Measurements from ENCODE around the gene BTN1A1.

BTN1A1 gene

DNA sequence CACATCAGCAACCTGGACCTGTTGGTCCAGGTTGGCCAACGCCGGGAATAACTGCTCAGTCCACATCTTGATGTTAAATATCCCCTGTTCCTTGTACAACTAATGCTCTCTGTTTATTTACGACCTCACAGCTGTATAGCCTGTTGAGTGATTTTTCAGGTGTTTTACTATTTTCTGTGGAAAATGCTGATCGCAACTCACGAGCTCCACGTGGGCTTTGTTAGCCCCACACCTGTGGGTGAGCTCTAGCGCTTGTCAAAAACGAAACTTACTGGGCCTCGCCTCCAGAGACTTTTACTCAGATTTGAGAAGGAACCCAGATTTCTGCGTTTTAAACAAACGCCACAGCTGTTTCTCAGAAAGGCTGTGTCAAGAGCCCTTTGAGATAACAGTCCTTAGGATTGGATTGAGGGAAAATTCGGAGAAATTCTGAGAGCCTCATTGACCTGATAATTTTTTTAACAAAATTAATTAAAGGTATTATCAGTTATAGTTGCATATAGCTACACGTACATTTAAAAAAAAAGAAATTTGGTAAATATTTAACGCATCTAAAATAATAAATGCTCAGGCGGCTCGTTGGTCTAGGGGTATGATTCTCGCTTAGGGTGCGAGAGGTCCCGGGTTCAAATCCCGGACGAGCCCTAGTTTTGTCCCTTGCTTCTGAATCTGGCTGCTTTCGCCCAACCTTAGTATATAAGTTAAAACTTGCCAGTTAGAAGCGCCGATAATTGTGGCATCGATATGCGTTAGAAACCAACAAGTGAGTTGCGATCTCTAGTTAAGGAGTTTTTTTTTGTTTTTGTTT, 54.8 kb downstream of the BTN1A1 start:
- TF ChIP-seq, protein P1, sequence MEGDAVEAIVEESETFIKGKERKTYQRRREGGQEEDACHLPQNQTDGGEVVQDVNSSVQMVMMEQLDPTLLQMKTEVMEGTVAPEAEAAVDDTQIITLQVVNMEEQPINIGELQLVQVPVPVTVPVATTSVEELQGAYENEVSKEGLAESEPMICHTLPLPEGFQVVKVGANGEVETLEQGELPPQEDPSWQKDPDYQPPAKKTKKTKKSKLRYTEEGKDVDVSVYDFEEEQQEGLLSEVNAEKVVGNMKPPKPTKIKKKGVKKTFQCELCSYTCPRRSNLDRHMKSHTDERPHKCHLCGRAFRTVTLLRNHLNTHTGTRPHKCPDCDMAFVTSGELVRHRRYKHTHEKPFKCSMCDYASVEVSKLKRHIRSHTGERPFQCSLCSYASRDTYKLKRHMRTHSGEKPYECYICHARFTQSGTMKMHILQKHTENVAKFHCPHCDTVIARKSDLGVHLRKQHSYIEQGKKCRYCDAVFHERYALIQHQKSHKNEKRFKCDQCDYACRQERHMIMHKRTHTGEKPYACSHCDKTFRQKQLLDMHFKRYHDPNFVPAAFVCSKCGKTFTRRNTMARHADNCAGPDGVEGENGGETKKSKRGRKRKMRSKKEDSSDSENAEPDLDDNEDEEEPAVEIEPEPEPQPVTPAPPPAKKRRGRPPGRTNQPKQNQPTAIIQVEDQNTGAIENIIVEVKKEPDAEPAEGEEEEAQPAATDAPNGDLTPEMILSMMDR (IDR thresholded peaks at IDR 0.05; ENCODE audit: control extremely low read depth, extremely low read depth, low read depth, missing control alignments), result no peak
- DNase-seq (ENCODE audit: extremely low spot score), result no peak
- POLR2A ChIA-PET, result interaction anchor here (0.6 to 1.3 kb wide), 2 partner anchors 359 to 534 kb away, joined by 3 to 5 read pairs; no protein-coding TSS in a partner anchor
- CTCF ChIA-PET, result interaction anchor here (1.0 to 4.7 kb wide), 7 partner anchors 10 to 233 kb away, joined by 3 to 19 read pairs (median 4); partner anchors contain the start of gene HMGN4

DNA sequence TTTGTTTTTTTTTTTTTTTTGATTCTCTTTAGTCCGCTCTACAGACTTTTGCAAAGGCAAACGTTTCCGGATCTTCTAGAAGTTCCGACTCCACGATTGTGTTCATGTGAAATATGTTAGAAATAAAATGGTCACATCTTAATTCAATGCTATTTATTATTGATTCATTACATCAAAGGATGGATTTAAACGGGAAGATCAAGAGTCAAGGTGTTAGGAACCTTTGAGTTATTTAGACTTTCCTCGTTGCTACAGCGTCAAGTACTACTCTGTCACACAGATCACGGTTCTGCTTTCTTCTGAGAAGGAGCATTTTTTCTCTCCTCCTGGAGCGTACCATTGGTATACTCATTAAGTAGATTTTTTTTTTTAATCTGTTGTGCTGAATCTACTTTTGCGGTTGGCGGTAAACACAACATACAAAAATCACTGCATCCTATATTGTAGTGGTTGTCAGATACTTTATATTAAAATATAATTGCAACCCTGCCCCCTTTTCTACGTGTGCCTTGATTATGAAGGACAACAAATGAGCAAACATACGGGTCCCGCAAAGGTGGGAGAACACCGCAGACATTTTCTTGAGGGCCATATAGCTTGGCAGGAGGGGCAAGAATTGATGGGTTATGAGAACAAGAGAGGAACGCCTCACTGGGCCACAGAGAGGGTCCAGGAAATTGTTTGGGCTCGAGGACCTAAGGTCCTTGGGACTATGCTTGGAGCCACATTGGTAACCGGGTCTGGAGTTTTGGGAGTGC, 55.6 kb downstream of the BTN1A1 start:
- ChIA-PET POLR2A (interaction anchor here (1.3 kb wide), 1 partner anchor 360 kb away, joined by 5 read pairs; no protein-coding TSS in a partner anchor), CTCF (interaction anchor here (0.6 to 4.7 kb wide), 8 partner anchors 9 to 40 kb away, joined by 3 to 19 read pairs (median 4); partner anchors contain the start of gene HMGN4)
- TF ChIP-seq, protein P1 (IDR thresholded peaks at IDR 0.05; ENCODE audit: control extremely low read depth, extremely low read depth, low read depth, missing control alignments), result no peak
- DNase-seq (ENCODE audit: extremely low spot score), result no peak

DNA sequence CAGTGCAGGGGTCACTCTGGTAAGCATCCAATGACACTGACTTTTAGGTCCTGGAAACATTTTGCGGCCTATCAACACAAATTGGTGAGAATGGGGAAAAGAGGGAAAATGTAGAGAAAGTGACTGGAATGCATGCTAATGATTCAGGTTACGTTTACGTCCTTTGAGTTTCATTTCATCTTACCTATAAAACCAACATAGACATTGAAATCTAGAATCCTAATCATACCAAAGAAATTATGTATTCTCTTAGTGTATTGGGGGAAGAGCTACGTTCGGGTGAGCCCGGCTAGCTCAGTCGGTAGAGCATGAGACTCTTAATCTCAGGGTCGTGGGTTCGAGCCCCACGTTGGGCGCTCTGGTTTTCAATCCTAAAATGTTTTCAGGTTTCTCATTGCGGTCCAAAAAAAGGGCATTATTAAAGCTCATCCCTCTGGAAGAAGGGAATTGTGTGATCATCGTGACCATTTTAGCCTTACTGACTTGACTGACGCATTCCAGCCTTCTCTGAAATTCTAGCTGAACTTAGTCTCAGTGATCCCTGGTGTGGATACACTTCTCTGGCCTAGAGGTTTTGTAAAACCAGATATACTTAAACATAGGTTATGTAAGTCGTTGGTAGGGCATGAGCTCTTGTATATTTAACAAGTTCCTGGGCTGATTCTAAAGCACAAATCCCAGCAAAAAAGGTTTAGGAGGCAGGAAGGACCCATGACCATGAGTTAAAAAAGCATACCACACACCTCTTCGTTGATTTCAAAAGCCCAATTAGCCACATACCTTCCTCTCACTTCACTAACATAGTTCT, 56.4 kb downstream of the BTN1A1 start:
- no peak for DNase-seq (ENCODE audit: extremely low spot score)
- TF ChIP-seq, protein P1 (IDR thresholded peaks at IDR 0.05; ENCODE audit: control extremely low read depth, extremely low read depth, low read depth, missing control alignments), result no peak
- CTCF ChIA-PET, result interaction anchor here (0.6 to 4.7 kb wide), 8 partner anchors 9 to 215 kb away, joined by 3 to 19 read pairs (median 4); partner anchors contain the start of gene HMGN4
- POLR2A ChIA-PET, result interaction anchor here (0.6 kb wide), 1 partner anchor 12 kb away, joined by 3 read pairs; no protein-coding TSS in a partner anchor

Data from GM10248 (cell line).